Measurements from ENCODE around the gene YARS1.

YARS1 gene

DNA sequence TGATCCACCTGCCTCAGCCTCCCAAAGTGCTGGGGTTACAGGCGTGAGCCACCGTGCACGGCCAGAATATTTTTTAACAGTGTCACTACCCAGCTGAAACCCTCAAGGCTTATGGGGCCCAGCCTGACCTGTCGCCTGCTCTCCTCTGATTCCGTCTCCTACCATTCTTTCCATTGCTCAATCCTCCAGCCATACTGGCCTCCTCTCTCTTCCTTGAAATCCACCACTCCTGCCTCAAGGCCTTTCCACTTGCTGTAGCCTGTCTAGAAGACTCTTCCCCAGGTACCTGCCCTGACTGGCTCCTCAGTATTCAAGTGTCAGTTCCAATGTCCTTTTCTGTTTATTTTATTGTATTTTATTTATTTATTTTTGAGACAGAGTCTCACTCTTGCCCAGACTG is 53.9 kb downstream of the YARS1 start:
- DNase-seq (ENCODE audit: low read depth): no peak

DNA sequence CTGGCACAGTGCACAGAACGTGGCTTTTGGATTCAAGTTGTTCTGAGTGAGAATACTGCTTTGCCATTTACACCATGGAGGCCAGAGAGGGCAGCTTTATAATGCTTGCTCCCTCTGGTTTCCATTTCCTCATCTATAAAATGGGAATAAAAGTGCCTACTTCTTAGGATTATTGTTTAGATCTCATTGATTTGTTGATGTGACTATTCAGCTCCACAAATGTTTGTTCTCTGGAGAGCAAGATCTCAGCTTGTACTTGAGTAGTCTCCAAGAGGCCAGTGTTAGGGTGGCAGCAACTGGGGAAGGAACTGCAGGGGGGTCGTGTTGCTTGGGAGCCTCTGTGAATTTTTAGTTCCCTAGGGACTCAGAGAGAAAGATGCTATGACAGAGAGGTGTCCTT is 55.2 kb downstream of the YARS1 start:
- no peak for DNase-seq (ENCODE audit: low read depth)

DNA sequence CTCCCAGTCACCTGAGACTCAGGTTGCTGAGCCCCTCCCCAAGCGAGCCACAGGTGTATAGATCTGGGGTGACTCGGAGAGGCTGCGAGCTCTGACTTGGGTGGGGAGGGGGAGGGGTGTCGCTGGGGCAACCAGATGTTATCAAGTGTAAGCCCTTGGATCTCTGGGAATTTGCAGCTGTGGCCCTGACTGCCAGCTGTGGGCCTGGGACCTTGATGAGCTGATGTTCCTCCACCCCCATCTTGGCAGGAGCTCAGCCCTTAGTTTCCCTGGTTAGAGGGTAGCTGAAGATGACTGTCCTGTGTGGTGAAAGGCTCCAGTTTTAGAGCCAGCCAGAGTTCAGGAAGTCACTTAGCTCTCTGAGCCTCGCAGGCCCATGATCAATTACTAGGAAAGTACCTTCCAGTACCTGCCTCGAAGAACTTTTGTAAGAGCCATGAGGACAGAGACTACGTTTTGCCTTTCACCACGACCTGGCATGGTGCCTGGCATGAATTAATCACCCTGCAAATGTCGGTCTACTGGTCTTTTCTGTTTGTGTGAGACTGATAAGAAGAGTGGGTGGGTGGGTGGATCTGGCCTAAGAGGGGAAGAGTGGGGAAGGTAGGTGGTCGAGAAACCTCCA is 55.8 kb downstream of the YARS1 start:
- DNase-seq (ENCODE audit: low read depth): no peak

DNA sequence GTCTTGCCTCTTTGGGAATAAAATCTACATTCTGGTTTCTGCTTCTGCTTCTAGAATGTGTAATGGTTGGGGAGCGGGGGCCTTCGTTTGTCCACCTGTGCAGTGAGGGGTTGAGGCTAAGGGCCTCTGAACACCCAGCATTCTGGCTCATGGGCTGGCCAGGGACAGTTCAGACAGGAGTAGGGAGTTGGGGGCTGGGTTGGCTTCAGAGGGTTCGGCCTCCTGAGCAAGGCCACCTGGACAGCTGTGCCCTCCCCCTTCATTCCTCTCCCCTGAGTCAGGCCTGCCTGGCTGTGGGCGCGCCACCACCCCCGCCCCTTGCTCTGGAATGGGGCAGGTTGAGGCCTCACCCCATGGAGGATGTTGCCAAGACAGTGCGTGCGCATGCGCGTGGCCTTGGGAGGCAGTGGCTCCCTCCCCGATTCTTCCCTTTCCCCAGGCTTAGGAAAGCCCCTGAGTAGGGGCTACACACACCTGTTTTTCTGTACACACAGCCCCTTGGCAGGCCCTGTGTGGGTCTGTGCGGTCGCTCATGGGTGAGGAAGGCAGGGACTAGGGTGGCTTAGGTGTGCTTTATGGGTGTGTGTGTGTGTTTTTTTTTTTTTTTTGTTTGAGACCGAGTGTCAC is 57.0 kb downstream of the YARS1 start:
- no peak for DNase-seq (ENCODE audit: low read depth)

DNA sequence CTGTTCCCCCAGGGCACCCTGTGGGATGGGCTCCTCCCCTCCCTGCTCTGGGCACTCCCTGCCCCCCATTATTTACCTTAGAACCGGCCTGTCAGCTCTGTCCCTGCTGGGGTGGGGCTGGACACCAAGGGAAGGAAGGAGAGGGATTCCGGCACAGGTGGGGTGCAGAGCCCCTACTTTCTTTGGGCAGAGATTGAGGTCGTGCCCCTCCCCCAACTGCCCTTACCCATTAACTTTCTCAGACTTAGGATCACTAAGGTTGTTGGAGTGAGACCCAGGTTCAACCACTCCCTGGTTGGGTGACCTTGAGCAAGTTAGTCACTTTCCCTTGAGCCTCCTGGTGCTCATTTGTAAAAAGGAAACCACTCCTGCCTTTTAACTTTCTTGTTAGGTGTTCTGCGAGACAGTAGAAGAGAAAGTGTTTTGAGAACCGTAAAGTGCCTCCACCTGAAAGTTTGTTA is 57.6 kb downstream of the YARS1 start:
- no peak for DNase-seq (ENCODE audit: low read depth)

DNA sequence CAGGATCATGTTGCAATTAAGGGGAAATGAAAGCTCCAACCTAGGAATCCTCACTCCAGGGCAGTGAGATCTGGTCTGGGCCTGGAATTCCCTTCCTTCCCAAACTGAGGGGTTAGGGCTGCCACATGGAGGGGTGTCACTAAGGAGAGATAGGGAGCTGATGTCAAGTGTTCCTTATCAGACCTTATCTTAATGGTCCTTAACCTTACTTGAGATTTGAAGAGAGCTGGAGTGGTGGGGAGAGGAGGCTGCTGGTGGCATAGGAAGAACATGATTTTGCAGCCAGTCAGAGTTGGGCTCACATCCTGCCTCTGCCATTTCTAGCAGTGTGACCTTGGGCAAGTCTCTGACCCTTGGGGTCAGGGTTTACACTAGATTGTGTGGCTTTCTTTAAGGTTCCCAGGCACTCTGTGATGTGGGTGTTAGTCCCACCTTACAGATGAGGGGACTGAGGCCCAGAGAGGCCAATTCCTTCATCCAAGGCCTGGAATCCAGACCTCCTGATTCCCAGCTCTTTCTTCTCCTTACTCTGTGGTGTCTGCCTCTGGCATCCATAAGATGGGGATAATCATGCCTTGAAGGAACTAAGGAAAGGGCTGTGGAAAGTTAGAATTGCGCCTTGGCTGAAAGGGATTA is 58.2 kb downstream of the YARS1 start:
- no peak for DNase-seq (ENCODE audit: low read depth)

DNA sequence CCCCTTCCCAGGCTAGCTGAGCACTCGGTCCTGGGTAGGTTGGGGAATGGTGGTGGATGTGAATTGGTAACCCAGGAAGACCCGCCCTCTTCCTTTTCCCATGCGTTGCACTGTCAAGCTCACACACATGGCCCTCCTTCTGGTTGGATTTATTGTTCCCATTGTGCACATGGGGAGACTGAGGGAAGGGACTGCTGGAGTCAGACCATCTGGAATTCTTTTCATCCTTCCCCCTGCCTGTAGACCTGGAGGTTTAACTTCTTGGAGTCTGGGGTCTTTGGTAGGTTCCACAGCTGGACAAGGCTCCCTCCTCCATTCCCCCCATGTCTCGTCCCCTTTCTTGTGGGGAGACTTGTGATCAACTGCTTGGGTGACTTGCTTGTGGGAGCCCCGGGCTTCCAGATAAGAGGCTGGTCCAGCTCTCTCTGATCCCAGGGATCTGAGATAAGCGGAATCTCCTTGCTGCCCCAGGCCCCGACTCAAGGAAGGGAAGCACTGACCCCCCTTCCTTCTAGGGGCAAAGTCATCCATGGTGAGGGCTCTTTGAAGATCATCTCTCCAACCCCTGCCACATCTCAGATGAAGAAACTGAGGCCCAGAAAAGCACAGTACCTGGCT is 58.9 kb downstream of the YARS1 start:
- no peak for DNase-seq (ENCODE audit: low read depth)

DNA sequence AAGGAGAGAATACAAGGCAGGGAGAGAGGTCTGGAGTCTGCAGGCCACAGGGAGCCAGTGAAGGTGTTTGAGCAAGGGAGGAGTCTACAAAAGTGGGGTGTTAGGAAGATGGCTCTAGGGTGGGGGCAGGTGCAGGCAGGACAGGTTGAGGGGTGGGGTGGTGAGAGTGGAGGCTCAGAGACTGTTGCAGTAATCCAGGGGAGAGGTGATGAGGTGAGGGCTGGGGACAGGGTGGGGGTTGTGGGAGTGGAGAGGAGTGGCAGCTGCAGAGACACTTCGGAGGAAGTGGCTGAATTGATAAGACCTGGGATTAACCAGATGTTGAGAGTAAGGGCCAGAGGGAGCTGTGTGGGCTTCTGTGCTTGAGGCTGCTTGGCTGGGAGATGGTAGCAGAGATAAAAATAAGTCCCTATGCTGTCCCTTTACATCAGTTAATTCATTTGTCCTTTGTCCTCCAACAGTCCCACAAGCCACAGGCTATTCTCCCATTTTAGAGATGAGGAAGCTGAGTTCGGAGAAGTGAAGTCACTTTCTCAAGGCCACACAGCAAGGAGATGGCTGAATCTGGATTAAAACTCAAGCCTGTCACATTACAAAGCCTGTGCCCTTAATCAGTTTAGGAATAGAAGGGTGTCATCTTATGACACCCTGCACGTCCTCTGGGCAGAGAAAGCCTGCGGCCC is 59.8 kb downstream of the YARS1 start:
- DNase-seq (ENCODE audit: low read depth): no peak

DNA sequence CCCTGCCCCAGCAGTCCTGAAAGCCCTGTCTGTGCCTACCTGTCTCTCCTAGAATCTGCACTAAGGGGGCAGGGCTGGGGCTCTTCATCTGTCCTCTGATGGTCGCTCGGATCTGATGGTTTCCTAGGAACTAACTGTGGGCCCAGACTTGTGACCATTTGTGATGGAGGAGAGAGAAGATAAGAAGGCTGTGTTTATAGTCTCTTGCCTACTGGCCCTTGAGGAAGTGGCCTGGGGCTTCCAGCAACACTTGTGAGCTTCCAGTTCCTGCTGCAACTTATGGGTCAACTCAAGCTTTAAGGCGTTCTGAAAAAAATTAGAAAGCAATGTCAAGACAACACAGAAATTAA is 61.4 kb downstream of the YARS1 start:
- no peak for DNase-seq (ENCODE audit: low read depth)

DNA sequence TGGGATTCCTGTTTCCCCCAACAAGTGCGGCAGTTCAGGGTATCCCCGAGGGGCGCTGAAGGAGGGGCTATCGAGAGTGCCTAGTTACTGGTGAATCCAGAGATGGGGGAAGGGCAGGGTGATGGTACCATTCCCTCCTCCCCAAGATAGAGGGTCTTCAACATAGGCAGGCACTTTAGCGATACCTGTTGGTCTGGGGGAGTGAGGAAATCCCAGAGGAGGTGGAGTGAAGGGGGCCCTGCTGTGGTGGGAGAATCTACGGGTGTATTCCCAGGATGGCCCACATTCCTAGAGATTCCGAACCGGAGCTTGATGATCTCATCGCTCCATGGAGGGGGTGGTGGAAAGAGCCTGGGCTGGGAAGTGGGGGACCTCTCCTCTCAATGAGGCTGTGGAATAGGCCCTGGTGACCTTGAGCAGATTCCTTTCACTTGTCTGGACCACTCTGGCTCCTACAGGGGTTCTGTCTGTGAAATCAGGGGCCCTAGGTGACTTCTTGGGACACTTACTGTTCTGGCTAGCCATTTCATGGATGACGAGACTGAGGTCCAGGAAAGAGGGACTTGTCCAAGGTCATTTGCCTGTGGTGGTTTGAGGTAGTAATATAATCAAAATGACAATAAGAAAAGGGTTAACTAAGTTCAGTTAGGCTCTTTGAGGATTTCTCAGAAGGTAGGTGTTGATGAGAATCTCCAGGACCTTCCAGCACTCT is 61.9 kb downstream of the YARS1 start:
- no peak for DNase-seq (ENCODE audit: low read depth)

DNA sequence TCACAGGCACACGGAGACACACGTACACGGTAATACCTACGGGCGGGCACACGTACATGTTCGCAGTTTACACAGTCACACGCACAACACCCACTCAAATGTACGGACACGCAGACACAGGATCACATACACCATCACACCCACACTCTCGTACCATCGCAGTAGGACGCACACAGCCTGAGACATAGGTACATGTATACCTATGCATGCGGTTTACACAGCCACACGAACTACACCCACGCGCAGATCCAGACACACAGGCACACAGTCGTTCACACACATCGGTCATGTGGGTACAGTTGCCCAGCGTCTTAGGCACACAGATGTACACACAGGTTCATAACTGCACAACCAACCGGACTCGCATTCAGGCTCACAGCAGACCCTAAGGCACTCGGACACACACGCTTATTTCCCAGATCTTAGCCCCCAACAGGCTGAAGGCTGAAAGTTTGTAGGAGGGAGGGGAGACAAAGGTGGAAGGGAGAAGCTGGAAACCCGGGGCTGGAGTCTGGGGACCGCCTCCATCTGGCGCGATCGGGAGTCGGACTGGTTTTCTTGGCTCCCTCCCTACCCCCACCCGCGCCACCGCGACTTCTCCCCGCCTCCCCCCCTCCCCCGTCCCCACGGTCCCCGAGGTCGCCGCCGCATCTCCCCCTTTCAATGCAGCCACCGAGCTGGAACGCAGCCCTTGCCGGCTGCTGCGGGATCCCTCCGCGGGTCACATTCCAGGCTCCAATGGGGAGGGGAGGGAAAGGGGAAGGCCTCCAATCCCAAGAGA is 62.7 kb downstream of the YARS1 start:
- peak; percentile 15 for DNase-seq (ENCODE audit: low read depth)

DNA sequence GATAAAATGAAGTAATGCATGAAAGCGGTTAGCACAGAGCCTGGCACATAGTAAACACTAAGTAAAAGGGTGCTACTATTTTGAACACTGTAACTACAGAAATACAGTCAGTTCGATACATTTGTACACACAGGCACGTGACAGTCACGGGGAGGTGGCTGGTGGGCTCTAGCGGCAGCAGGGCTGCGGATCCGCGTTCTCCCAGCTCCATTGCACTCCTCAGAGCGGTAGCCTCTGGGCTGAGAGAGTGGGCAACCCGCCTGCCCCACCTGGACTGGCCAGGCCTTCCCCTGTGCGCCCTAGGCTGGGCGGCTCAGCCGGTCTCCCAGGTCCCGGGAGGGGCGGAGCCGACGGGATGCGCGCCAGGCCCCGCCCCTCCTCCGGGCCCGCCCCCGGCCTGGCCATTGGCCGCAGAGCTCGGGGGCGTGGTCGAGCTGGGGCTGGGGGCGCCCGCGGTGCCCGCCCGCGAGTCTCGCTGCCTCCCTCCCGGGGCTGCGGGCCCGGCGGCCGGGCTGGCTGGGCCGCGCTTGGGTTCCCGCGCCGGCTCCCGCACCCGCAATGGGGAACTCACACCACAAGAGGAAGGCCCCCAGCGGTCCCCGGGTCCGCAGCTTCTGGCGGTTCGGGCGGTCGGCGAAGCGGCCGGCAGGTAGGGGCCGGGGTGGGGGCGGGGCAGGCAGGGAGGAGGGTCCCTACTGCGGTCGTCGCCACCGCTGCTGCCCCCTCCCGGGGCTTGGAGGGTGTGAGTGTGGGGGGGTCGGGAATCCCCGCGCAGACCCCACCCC is 63.4 kb downstream of the YARS1 start:
- DNase-seq (ENCODE audit: low read depth): peak; percentile 63

DNA sequence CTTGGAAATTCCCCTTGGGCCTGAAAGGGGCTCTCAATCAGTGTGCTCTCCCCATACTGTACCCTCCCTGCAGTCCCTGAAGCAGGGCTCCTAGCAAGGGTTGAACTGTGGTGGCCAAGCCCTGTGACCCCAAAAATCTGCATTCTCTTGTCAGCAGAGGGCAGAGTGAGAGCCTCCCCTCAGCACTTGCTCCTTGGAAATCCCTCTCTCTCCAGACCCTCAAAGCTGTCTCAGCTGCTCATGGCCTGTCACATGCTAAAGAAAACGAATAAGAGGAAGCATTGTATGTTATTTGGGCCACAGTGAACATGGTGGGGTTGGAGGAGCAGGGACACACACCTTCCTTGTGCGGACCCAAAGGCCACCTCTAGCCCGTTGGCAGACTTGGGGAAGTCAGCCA is 67.4 kb downstream of the YARS1 start:
- no peak for DNase-seq (ENCODE audit: low read depth)

DNA sequence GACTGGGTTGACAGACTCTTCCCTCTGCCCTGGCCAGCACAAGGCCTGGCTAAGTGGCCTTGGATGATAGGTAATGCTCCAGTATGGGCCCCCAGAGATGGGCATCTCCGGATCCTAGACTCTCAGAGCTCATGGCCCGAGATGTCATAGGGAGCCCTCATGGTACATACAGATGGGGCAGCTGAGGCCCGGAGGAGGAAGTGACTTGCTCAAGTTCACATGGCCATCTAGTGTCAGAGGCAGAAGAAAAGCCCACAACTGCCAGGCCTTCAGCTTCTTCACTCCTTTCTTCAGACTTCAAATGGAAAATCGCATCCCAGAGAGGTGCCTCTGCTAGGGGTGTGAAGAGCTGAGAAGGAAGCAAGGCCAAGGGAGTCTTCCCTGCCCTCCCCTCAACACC is 67.8 kb downstream of the YARS1 start:
- DNase-seq (ENCODE audit: low read depth): no peak

DNA sequence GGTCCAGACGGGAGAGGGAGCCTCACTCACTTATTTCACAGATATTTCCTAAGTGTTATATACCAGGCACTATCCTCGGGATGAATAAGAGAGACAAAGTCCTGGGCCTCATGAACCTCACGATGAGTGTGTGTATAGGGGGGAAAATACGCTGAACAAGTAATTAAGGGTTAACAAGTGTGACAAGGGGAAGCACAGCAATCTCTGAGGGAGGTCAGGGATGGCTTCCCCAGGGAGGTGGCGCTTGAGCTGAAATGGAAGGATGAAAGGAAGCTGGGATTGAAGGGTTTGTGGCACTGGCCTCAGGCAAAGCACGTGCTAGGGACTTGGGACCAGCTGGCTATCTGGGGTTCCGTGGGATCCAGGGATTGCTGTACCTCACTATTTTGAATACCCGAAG is 68.2 kb downstream of the YARS1 start:
- no peak for DNase-seq (ENCODE audit: low read depth)

DNA sequence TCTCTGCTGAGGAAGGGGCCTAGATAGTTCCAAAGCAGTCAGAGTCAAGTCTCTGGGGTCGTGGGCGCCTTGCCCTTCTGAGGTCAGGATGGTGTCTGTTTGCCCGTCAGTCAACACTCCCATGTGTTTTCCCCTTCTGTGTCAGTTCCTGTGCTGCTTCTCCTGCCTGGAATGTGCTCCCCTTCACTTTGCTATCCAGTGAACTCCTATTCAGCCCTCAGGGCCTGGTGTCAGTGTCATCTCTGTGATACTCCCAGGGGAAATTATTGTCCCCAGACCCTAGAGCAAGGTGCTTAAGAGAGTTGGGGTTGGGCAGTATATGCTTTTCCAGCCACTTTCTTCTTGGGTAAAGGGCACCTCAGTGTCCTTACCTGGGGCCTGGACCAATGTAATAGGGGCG is 68.8 kb downstream of the YARS1 start:
- no peak for DNase-seq (ENCODE audit: low read depth)

DNA sequence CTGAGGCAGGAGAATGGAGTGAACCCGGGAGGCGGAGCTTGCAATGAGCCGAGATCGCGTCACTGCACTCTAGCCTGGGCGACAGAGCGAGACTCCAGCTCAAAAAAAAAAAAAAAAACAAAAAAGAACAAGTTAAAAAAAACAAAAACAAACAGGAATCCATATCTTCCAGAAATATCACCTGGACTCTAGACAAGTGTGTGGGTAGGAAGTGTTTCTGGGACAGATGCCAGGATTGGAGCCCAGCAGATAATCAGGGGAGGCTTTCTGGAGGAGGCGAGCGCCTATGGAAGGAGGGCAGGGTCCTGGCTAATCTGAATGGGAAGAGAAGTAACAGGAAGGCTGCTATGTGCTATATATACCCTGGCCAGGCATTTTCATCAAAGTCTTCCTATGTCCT is 71.0 kb downstream of the YARS1 start:
- DNase-seq (ENCODE audit: low read depth): no peak

DNA sequence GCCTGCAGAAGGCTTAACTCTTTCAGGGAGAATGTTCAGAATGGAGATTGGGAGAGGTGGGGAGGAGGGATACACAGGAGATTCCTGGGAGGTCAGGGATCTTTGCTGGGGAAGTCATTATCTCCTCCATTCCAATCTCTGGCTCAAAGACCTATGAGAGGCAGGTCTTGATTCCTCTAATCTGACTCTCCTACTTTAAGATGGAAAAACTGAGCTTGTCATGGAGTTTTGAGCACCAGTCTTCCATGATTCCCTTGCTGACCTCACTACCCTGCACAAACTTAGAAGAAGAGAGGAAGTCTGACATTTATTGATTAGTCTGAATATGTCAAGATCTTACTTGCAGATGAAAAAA is 73.1 kb downstream of the YARS1 start:
- DNase-seq (ENCODE audit: low read depth): no peak

DNA sequence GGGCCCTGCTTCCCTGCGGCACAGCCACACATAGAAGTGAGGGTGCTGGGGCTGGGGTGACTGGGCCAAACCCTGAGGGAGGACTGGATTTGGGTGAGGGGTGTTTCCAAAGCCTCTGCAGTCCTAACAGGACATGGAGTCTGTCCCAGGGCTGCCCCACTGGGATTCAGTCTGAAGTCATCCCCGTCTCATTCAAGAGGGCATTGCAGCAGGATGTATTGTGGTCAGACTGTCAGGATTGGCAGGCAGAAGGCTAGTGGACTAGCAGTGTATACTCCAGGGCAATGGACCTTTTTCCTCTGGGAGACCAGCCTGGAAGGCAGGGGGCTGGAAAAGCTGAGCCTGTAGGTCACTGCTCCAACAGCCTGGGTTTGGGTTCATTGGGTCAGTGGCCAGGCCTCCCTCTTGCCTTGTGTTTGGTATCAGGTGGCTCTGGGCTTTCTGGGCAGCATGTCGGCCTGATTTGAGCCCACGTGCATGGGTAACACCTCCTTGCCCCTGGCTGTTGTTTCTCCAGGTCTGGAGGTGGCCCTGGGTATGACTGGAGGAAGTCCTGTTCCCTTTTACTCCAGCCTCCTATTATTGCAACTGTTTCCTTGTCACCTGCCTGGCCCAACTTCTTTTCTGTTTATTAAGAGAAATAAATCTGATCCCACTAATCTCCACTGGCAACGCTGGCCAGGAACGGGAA is 73.6 kb downstream of the YARS1 start:
- no peak for DNase-seq (ENCODE audit: low read depth)

DNA sequence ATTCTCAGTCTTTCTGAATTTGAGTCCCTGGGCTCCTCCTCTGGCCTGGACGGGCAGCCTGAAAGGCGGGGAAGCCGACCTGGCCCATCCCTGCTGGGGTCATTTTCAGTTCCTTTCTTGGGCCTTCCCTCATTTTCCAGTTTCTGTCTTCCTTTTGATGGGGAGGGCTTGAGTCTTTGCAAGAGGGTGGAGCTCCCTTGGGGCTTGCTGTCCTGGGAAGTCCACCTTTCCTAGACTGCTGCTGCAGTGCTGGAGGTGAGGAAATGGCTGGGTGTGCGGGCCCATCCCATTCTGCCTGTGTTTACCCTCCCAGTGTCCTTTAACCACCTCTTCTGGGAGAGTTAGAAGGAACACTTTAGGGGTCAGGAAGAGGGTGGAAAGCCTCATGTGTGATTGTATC is 74.2 kb downstream of the YARS1 start:
- no peak for DNase-seq (ENCODE audit: low read depth)

Measured in activated T-helper 1 cell treated with Interleukin-2 at 50 U/mL for 16 hours (primary cell).